Fibroblast of mammary gland (primary cell): Measurements from ENCODE around the gene TRDN.

ENCODE experiments used
- DNase-seq: peaks from one replicate; pipeline ENCODE4 v3.0.0-alpha.2; 2010; ENCODE audit warnings: low read depth
- H3K4me3 ChIP-seq: 2 replicates; pipeline ENCODE4 v1.5.1; 2011; ENCODE audit warnings: low read depth, mild to moderate bottlenecking, low read length, moderate library complexity; ENCODE audit not compliant: control insufficient read depth
- TF ChIP-seq, protein P1 (sequence below): conservative IDR thresholded peaks from 2 replicates; pipeline ENCODE4 v1.5.1; 2011; ENCODE audit warnings: low read depth, low read length, inconsistent platforms; ENCODE audit not compliant: control insufficient read depth, insufficient read depth

TRDN gene

DNA sequence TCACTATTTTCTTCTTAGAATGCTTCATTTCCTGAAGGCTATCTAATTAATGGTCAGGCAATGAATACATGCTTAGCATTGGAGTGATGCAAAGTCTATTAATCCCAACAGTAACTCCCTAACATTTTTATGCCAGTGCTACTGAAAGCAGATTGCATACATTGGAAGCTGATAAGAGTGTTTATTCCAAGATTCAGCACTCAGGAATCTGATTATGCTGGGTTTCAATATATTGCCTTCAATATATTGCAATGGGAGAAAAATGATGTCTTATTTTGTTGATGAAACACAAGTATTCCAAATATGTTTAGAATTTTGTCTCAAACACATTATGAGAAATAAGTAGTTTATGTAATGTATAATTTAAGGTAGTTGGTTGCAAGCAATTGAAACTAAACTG, 26.7 kb upstream of the TRDN start:
- TF ChIP-seq, protein P1, sequence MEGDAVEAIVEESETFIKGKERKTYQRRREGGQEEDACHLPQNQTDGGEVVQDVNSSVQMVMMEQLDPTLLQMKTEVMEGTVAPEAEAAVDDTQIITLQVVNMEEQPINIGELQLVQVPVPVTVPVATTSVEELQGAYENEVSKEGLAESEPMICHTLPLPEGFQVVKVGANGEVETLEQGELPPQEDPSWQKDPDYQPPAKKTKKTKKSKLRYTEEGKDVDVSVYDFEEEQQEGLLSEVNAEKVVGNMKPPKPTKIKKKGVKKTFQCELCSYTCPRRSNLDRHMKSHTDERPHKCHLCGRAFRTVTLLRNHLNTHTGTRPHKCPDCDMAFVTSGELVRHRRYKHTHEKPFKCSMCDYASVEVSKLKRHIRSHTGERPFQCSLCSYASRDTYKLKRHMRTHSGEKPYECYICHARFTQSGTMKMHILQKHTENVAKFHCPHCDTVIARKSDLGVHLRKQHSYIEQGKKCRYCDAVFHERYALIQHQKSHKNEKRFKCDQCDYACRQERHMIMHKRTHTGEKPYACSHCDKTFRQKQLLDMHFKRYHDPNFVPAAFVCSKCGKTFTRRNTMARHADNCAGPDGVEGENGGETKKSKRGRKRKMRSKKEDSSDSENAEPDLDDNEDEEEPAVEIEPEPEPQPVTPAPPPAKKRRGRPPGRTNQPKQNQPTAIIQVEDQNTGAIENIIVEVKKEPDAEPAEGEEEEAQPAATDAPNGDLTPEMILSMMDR, result no peak
- no peak for DNase-seq
- H3K4me3 ChIP-seq, result no peak overlapping the region

DNA sequence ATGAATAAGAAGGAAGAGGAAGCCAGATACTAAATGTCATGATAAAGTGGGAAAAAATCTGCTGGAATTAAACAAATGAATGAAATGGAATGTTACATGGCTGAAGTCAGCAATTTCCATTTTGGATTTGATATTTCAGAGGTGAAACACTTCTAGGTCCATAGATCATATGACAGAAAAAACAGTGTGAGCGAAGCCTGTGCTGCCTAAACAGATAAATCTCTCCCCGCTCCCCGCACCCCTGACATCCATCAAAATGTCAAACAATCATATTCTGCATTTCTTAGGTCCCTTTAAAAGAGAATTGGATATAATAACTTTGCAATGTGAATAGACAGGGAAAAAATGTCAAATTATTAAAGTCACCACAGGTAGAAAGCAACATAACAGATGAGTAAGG, 26.0 kb upstream of the TRDN start:
- TF ChIP-seq, protein P1, result no peak
- no peak for DNase-seq
- H3K4me3 ChIP-seq, result no peak overlapping the region

DNA sequence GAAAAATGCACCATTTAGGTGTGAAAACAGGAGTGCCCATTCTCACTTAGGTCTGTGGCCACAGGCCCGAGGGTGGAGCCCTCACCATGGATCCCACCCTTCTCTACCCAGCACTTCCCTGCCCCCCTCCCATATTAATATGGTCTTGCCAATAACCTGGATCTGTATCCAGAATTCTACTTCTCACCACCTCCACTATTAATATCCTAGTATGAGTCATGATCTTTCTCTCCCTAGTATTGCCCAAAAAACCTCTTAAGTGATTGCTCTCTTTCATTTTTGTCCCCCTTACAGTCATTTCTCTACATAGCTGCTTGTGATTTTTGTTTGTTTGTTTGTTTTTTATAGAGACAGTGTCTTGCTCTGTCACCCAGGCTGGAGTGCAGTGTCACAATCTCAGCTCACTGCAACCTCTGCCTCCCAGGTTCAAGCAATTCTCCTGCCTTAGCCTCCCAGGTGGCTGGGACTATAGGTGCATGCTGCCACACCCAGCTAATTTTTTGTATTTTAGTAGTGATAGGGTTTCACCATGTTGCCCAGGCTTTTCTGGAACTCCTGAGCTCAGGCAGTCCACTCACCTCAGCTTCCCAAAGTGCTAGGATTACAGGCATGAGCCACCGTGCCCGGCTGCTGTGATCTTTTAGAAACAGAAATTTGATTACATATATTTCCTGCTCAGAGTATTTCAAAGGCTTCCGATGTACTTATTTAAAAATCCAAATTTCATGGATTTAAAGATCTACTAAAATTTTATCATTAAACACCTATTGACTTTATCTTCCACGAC, 24.5 kb upstream of the TRDN start:
- TF ChIP-seq, protein P1, result no peak
- no peak overlapping the region for H3K4me3 ChIP-seq

DNA sequence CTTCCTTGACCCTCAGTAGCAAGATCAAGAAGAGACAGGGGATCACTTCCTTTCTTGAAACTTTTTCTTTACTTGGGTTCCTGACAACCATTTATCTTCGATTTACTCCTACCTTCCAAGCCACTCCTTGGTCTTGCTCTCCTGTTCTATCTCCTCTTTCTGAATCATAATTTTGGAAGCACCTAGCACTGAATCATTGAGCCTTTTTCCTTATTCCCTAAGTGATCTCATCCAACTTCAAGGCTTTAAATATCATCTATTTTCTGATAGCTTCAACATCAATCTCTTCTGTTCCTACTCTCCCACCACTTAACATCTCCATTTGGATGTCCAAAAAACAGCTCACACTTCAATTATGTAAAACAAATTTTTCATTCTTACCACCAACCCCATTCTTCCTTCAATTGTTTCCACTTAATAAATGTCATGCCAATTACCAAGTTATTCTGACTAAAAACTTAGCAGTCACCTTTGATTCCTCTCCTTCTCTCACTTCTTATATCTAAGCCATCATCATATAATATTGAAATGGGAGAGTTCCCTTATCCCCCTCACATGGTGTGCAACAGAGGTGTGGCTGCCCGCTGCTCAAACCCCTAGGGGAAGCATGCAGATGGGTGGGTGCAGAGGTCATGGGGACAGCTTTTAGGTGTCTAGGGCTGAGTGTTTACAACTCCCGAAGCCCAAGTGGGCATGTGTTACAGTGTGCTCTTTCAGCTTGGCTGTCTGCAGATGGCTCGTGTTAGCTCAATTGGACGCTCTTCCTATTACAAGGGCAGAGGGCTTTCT, 23.4 kb upstream of the TRDN start:
- TF ChIP-seq, protein P1, result no peak
- no peak for DNase-seq

More for the DNA sequence above, 24.5 kb upstream of the TRDN start:
- no peak for DNase-seq

DNA sequence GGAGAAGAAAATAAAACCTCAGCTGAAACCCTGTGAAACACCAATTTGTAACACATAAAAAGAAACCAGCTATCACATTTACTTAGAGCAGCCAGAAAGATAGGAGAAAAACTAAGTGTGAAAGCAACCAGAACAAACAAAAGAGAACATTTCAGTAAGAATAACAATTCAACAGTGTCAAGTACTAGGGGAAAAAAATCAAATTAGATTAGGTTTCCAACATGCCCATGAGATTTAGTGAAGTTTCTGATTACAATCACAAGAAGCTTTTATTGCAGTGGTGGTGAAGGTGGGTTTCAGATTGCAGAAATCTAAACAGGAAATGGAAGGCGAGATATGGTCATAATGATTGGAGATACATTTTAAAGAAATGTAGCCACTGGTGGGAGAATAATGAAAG, 22.1 kb upstream of the TRDN start:
- DNase-seq, result no peak
- H3K4me3 ChIP-seq, result no peak overlapping the region
- TF ChIP-seq, protein P1, result no peak

More for the DNA sequence above, 23.4 kb upstream of the TRDN start:
- H3K4me3 ChIP-seq, result no peak overlapping the region

DNA sequence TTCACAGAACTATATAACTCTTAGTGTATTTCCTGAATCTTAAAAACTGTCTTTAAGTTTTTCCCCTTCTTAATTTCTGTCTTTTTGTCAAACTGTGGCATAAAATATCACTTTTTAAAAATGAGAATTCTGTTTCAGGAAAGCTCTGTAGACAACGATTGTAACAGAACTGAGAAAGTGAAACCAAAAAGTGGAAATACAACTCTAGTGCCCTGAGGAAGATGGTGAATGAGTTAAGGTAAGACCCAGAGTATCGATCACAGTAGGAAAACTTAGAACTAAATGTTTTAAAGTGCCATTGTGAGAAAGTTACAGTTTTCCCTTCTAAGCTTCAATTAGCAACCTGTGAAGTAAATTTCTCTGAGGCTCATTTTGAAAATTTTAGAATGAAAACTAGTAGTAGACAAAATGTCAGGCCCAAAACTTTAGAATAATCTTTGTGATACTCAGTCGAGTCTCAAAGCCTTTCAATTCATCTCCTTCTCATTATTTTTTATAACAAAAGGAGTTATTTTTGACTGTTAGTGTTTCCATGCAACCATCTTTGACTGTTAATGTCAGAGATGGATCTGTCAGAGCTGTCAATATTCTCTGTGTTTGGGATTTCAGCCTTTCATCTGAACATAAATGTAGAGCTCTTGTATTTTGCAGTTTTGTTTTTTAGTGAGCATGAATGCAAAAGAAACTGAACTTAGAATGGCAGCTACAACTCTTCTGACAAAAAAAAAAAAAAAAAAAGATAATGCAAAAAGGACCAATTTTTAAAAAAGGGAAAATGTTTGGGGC, 19.0 kb upstream of the TRDN start:
- peak overlapping the region; percentile 5 for H3K4me3 ChIP-seq
- TF ChIP-seq, protein P1, result no peak

More for the DNA sequence above, 19.0 kb upstream of the TRDN start:
- peak; percentile 38 for DNase-seq
